Lower lobe of right lung (tissue), 2 donors: ENCODE data around the gene SLC30A3. TPM values are rescaled to one million over a fixed set of nuclear protein-coding genes. Genes with fewer than 3 reads are reported as not detected.
"Not testable (repeated sequence)": the region's sequence is repeated elsewhere in the genome, so short reads cannot be mapped to it uniquely, and the experiment has no call there.

Source experiments
- ATAC-seq, 2 donors: fragments of 200-7000 bp; cut with Tn5 transposase; one replicate each; pipeline ENCODE4 v1.9.1; 2020 to 2022; ENCODE audit warnings: mild to moderate bottlenecking in 2 of 2, moderate library complexity in 2 of 2
- DNase-seq: peaks from one replicate; pipeline ENCODE4 v3.0.0-alpha.2; 2020
- H3K27ac ChIP-seq: fragments of 200-600 bp; one replicate; pipeline ENCODE4 v1.8.0; 2022
- H3K27me3 ChIP-seq: fragments of 200-600 bp; one replicate; pipeline ENCODE4 v1.8.0; 2022; ENCODE audit warnings: low read depth
- H3K36me3 ChIP-seq: fragments of 200-600 bp; one replicate; pipeline ENCODE4 v1.8.0; 2022; ENCODE audit warnings: mild to moderate bottlenecking
- H3K4me1 ChIP-seq: fragments of 200-600 bp; one replicate; pipeline ENCODE4 v1.8.0; 2022
- H3K4me3 ChIP-seq: fragments of 200-600 bp; one replicate; pipeline ENCODE4 v1.8.0; 2022; ENCODE audit warnings: mild to moderate bottlenecking
- H3K9me3 ChIP-seq: fragments of 200-600 bp; one replicate; pipeline ENCODE4 v1.8.0; 2022
- CTCF ChIP-seq: fragments of 200-600 bp; IDR thresholded peaks from one replicate; pipeline ENCODE4 v1.8.0; 2022; ENCODE audit warnings: antibody characterized with exemption, mild to moderate bottlenecking
- intact Hi-C: fragments of 100-400 bp; cut with DNase I; formaldehyde crosslinking; loops from one replicate; pipeline ENCODE4 v1.11.0; 2022
- total RNA-seq: library from RNA; stranded (reverse); fragmentation: NEBNext Ultra II Directional; extraction: Animal tissue kit (Norgen Biotek cat#: 25700); gene quantifications from one replicate; pipeline ENCODE4 v1.2.1, GENCODE V29; 2021
- donor health status: DM: no; HTN: yes; CAD: no; lungs with severe emphysema.

The SLC30A3 gene
- total RNA-seq, 1 donor from 2014 or later: 0.80 TPM

GRCh38 chr2:27271631-27272340 lies 8.9 kb upstream of the SLC30A3 start:
- ATAC-seq (no peak), DNase-seq (no peak)
- intact Hi-C loops: no loop called here
- Histone ChIP-seq H3K4me1 (no peaks in the 10 kb centered on the region), H3K27me3 (peaks cover 16% of the 10 kb centered on the region), H3K36me3 (no peaks in the 10 kb centered on the region), H3K9me3 (no peaks in the 10 kb centered on the region), H3K27ac (no peak overlapping the region), H3K4me3 (no peak overlapping the region)
- no peak for TF ChIP-seq CTCF

DNA sequence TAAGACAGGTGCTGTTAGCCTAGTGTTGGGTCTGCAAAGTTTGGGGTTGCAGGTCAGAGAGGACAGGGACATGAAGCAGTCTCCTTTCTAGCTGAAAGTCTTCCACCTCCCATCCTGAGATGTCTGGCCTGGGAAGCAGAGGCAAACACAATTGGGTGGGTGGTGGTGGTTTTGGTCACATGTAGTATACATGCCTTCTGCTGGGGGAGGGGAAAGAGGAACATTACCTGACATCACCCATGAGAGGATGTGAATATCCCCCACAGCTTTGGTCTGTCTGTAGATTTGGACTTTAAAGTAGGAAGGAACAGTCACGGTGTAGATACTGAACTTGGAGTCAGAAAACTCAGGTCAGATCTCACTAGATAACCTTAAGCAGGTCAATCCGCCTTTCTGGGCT lies 7.8 kb upstream of the SLC30A3 start:
- no peak for TF ChIP-seq CTCF
- ATAC-seq: no peak
- Histone ChIP-seq H3K27me3 (peaks cover 28% of the 10 kb centered on the region), H3K9me3 (no peaks in the 10 kb centered on the region), H3K36me3 (no peaks in the 10 kb centered on the region), H3K4me1 (no peaks in the 10 kb centered on the region), H3K4me3 (no peak overlapping the region), H3K27ac (no peak overlapping the region)
- DNase-seq: no peak
- intact Hi-C loops: no loop called here

DNA sequence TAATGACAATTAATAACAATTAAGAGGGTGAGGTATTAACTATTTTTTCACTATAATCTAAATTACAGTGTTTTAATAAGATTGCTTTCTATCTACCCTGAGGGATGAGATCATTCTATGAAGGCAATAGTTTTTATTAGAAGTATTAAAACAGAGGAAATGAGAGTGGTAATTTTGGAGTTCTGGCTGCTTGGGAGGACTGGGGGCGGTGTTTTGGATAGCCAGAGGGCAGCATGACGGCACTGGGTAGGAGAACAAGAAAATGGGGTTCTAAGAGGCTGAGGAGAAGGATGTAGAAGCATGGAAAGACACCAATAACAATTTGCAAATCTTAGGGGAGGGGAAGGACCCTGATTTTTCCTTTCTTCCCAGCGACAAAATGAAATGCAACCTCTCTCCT lies 7.3 kb upstream of the SLC30A3 start:
- intact Hi-C loops: no loop called here
- no peak for TF ChIP-seq CTCF
- H3K4me3 ChIP-seq: no peak overlapping the region
- H3K9me3 ChIP-seq: no peaks in the 10 kb centered on the region
- no peaks in the 10 kb centered on the region for H3K36me3 ChIP-seq
- no peak overlapping the region for H3K27ac ChIP-seq
- H3K4me1 ChIP-seq: peaks cover 4% of the 10 kb centered on the region
- DNase-seq (no peak), ATAC-seq (no peak)
- H3K27me3 ChIP-seq: peaks cover 30% of the 10 kb centered on the region

DNA sequence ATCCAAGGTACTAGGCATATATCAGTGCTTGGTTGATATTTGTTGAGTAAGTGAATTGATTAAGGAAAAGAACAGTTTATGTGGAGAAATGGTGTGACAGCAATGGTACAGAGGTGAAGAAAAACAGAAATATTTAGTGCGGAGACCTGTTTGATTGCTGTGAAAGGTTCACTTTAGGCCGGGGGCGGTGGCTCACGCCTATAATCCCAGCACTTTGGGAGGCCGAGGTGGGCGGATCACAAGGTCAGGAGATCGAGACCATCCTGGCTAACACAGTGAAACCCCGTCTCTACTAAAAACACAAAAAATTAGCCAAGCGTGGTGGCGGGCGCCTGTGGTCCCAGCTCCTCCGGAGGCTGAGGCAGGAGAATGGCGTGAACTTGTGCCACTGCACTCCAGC lies 5.4 kb upstream of the SLC30A3 start:
- H3K4me3 ChIP-seq, H3K36me3 ChIP-seq, H3K27ac ChIP-seq, H3K9me3 ChIP-seq, ATAC-seq, intact Hi-C loops, DNase-seq: not testable (repeated sequence)
- Histone ChIP-seq H3K4me1 (peaks cover 22% of the 10 kb centered on the region), H3K27me3 (peaks cover 47% of the 10 kb centered on the region)

DNA sequence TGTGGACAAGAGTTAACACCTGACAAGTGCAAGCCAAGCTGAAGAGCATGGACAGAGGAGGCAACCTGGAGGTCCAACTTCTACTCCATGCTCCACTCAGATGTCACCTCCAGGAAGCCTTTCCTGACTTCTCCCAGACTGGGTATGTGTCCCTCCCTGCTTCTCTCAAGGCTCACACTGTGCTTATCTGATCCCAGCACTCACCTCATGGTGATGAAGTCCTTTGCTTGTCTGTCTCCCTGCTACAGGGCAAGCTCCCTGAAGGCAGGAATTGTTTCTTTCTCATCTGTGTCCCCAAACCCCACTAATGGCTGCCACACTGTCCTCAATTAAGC lies 2.7 kb upstream of the SLC30A3 start:
- no peak overlapping the region for H3K4me3 ChIP-seq
- no peaks in the 10 kb centered on the region for H3K36me3 ChIP-seq
- intact Hi-C loops: no loop called here
- no peaks in the 10 kb centered on the region for H3K9me3 ChIP-seq
- DNase-seq (no peak), ATAC-seq (no peak)
- no peak overlapping the region for H3K27ac ChIP-seq
- H3K27me3 ChIP-seq: peaks cover 75% of the 10 kb centered on the region
- peaks cover 32% of the 10 kb centered on the region for H3K4me1 ChIP-seq
- no peak for TF ChIP-seq CTCF

DNA sequence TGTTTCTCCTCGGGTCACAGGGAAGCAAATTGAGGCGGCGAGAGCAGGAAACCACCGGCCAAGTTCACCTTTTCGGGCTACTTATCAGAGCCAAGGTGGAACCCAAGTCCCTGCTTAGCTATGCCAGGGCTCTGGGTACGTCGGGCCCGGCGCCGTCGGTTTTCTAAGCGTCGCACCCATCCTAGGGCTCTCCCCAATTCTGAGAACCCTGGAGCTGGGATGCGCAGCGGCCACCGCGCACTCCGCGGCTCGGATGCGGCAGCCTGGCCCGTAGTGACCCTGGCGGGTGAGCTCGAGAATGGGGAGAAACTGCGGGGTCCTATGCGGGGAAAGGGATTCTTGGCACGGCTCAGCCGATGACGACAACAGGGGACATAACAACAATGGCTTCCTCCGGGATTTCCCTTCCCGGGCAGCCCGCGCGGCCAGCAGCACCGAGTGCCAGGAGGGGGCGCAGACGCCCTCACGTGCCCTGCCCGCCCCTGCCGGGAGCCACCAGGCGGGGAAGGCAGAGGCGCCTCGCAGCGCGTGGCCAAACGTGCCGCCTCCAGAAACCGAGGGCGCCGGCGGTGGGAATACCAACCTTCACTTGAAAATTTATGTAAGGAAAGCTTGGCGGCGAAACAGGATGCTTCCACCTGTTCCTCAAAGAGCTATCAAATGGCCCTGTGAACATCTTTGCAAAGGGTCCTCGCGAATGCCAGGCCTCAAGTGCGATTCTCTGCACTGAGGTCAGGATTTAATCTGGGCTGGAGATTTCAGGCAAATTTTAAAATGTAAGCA lies 2.1 kb upstream of the SLC30A3 start:
- peak; percentile 82 to 85 for ATAC-seq
- peak; percentile 62 for TF ChIP-seq CTCF
- intact Hi-C loops: no loop called here
- H3K4me3 ChIP-seq: peak overlapping the region; percentile 40
- peak; percentile 72 for DNase-seq
- peaks cover 80% of the 10 kb centered on the region for H3K27me3 ChIP-seq
- H3K27ac ChIP-seq: no peak overlapping the region
- peaks cover 32% of the 10 kb centered on the region for H3K4me1 ChIP-seq
- H3K36me3 ChIP-seq: no peaks in the 10 kb centered on the region
- no peaks in the 10 kb centered on the region for H3K9me3 ChIP-seq
